Chondrocyte (in vitro differentiated cells): ENCODE results near the gene PBOV1. TPM values are rescaled to one million over a fixed set of nuclear protein-coding genes. Genes with fewer than 3 reads are reported as not detected.

Experiments used
- DNase-seq: peaks from one replicate; pipeline ENCODE4 v3.0.0; 2021; ENCODE audit warnings: mixed read lengths, low spot score
- H3K27ac Mint-ChIP-seq: one replicate; pipeline ENCODE4 v1.8.0; 2021; ENCODE audit warnings: mild to moderate bottlenecking, moderate library complexity, mixed read lengths; ENCODE audit not compliant: unreplicated experiment
- H3K27me3 Mint-ChIP-seq: 2 replicates; pipeline ENCODE4 v1.8.0; 2021; ENCODE audit warnings: low read depth, mixed read lengths
- H3K36me3 Mint-ChIP-seq: 2 replicates; pipeline ENCODE4 v1.8.0; 2021; ENCODE audit warnings: low read depth, mixed read lengths
- H3K4me1 Mint-ChIP-seq: 2 replicates; pipeline ENCODE4 v1.8.0; 2021; ENCODE audit warnings: low read depth, mild to moderate bottlenecking, mixed read lengths
- H3K4me3 Mint-ChIP-seq: one replicate; pipeline ENCODE4 v1.8.0; 2021; ENCODE audit warnings: mild to moderate bottlenecking, moderate library complexity, mixed read lengths; ENCODE audit not compliant: unreplicated experiment
- H3K9me3 Mint-ChIP-seq: 2 replicates; pipeline ENCODE4 v1.8.0; 2021; ENCODE audit warnings: low read depth, mixed read lengths
- total RNA-seq: library from RNA; stranded (reverse); gene quantifications from 3 replicates; pipeline ENCODE4 v1.2.1, GENCODE V29; 2021
- TF ChIP-seq, protein P1 (sequence below): fragments of 200-600 bp; sonication (generic); IDR thresholded peaks from 2 replicates; pipeline ENCODE4 v1.5.0; 2021; ENCODE audit warnings: antibody characterized with exemption, mild to moderate bottlenecking, moderate library complexity

Gene PBOV1
- total RNA-seq, 1 donor from 2014 or later, result not detected

DNA sequence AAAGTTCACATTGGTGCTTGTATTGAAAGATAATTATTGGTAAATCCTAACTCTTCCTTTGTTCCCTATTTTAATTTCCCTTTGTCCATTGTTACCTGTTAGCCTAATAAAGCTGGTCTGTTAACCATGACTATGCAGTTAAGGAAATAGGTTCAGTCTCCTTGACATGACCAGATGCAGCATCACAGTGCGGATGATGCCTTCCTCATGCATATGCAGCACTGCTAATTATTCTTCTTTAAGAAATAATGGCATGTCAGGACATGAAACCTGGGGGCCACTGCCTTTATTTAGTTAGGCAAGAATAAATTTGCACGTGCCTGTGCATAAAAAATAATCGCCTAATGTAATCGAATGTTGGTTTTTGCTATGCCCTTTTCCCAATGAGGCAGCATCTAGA, 16.5 kb downstream of the PBOV1 start:
- H3K9me3 Mint-ChIP-seq, result peaks cover 12% of the 10 kb centered on the region
- H3K4me3 Mint-ChIP-seq, result no peak overlapping the region
- TF ChIP-seq, protein P1, sequence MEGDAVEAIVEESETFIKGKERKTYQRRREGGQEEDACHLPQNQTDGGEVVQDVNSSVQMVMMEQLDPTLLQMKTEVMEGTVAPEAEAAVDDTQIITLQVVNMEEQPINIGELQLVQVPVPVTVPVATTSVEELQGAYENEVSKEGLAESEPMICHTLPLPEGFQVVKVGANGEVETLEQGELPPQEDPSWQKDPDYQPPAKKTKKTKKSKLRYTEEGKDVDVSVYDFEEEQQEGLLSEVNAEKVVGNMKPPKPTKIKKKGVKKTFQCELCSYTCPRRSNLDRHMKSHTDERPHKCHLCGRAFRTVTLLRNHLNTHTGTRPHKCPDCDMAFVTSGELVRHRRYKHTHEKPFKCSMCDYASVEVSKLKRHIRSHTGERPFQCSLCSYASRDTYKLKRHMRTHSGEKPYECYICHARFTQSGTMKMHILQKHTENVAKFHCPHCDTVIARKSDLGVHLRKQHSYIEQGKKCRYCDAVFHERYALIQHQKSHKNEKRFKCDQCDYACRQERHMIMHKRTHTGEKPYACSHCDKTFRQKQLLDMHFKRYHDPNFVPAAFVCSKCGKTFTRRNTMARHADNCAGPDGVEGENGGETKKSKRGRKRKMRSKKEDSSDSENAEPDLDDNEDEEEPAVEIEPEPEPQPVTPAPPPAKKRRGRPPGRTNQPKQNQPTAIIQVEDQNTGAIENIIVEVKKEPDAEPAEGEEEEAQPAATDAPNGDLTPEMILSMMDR, result no peak
- DNase-seq, result no peak
- peaks cover 1% of the 10 kb centered on the region for H3K36me3 Mint-ChIP-seq
- H3K27ac Mint-ChIP-seq, result no peak overlapping the region
- peaks cover 2% of the 10 kb centered on the region for H3K27me3 Mint-ChIP-seq
- H3K4me1 Mint-ChIP-seq, result no peaks in the 10 kb centered on the region

DNA sequence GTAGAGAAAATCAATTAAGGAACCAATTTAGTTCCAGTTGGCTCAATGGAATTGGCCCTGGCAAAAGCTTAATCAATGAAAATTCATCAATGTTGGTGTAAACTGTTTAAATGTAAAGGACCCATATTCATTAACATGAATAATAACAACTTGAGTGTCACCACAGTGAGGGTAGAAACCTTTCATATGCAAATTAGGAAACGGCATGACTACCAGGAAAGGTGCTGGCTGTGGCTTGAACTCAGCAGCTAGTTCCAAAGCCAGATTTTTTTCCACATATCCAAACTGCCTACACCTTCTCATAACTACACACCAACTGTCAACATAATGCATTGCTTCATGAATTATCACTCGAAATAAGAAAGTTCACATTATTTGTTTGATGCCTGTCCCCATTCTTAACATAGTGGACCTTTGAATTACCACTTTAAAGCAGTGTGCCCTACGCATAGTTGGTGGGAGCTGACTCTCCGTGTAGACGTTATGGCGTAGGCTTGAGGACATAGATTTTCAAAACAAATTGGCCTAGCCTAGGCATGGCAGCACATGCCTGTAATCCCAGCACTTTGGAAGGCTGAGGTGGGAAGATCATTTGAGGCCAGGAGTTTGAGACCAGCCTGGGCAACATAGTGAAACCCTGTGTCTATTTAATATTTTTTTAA, 19.7 kb downstream of the PBOV1 start:
- no peak for DNase-seq
- Mint-ChIP-seq H3K4me1 (no peaks in the 10 kb centered on the region), H3K27me3 (peaks cover 2% of the 10 kb centered on the region), H3K36me3 (peaks cover 1% of the 10 kb centered on the region), H3K9me3 (peaks cover 12% of the 10 kb centered on the region), H3K4me3 (no peak overlapping the region), H3K27ac (no peak overlapping the region)
- TF ChIP-seq, protein P1, result no peak

DNA sequence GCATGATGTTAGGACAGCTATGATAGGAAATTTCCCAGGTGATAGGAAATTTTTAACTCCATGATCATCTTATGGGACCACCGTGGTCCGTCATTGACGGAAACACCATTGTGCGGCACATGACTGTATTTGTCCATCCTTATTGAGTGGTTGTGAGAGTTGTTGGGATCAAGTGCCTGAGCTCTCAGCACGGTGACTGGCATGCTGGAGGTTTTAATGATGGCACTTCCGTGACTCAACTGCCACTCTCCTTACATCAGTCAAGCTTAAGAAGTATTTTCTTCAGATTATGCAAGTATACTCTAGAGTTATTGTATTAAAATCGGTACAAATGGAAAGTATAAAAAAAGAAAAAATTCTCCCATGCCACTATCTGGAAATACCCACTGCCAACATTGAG, 20.7 kb downstream of the PBOV1 start:
- no peak overlapping the region for H3K4me3 Mint-ChIP-seq
- no peaks in the 10 kb centered on the region for H3K36me3 Mint-ChIP-seq
- H3K27me3 Mint-ChIP-seq, result no peaks in the 10 kb centered on the region
- H3K4me1 Mint-ChIP-seq, result no peaks in the 10 kb centered on the region
- H3K27ac Mint-ChIP-seq, result no peak overlapping the region
- TF ChIP-seq, protein P1, result no peak
- no peak for DNase-seq
- H3K9me3 Mint-ChIP-seq, result peaks cover 10% of the 10 kb centered on the region

DNA sequence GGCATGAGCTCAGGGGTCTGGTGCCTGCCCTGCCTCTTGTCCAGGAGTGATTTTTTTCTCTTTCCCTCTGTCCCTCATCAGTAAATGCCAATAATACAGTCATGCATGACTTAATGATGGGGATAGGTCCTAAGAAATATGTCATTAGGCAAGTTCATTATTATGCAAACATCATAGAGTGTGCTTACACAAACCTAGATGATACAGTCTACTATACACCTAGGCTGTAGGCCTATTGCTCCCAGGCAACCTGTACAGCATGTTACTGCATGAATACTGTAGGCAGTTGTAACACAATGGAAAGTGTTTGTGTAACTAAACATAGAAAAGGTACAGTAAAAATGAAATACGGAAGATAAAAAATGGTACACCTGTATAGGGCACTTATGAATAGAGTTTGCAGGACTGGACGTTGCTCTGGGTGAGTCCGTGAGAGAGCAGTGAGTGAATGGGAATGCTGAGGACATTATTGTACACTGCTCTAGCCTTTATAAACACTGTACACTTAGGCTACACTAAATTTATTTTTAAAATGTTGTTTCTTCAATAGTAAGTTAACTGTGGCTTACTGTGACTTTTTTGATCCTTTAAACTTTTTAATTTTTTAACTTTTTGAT, 22.1 kb downstream of the PBOV1 start:
- H3K9me3 Mint-ChIP-seq, result peaks cover 8% of the 10 kb centered on the region
- no peak overlapping the region for H3K4me3 Mint-ChIP-seq
- no peaks in the 10 kb centered on the region for H3K4me1 Mint-ChIP-seq
- TF ChIP-seq, protein P1, result no peak
- H3K36me3 Mint-ChIP-seq, result no peaks in the 10 kb centered on the region
- no peak overlapping the region for H3K27ac Mint-ChIP-seq
- no peaks in the 10 kb centered on the region for H3K27me3 Mint-ChIP-seq
- DNase-seq, result no peak

DNA sequence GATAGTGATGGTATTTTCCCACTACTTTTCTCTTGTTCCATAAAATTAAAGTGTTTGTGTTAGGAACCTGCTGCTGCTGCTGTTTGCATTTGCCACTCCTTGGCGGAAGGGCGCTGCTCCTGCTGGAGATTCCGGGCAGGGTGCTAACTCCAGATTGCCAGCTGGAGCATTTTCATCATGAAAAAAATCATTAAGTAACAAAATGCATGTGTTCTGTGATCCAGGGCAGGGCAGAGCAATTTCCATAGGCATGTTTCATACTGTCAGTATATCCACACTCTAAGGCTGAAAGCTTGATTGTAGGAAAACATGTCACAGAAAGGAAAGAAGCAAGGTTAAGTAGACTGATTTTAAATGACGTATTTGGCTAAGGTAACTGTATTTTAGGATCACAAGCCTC, 24.0 kb downstream of the PBOV1 start:
- TF ChIP-seq, protein P1, result no peak
- H3K4me3 Mint-ChIP-seq, result no peak overlapping the region

More for the DNA sequence above, 24.0 kb downstream of the PBOV1 start:
- no peaks in the 10 kb centered on the region for H3K27me3 Mint-ChIP-seq
- no peaks in the 10 kb centered on the region for H3K4me1 Mint-ChIP-seq
- no peak overlapping the region for H3K27ac Mint-ChIP-seq
- DNase-seq, result no peak
- H3K9me3 Mint-ChIP-seq, result no peaks in the 10 kb centered on the region
- H3K36me3 Mint-ChIP-seq, result no peaks in the 10 kb centered on the region
